HepG2 (cell line): ENCODE measurements around the gene RBP7. TPM values are rescaled to one million over a fixed set of nuclear protein-coding genes. Genes with fewer than 3 reads are reported as not detected.

Experiments
- ATAC-seq: fragments of 200-7000 bp; cut with Tn5 transposase; 3 replicates; pipeline ENCODE4 v1.9.1; 2020; ENCODE audit warnings: mild to moderate bottlenecking, moderate library complexity
- BruUV-seq: library from RNA; stranded (reverse); fragments of 400-500 nt; replicated peaks from 2 replicates; lab custom pipeline; 2021; lab: Mats Ljungman, UMichigan
- CTCF ChIA-PET: fragments of 300-600 bp; formaldehyde crosslinking; extraction: SDS; loops from one replicate; lab custom pipeline; 2021; ENCODE audit warnings: low total read pairs, inconsistent platforms, low intra/inter-chr PET ratio; lab: Yijun Ruan, JAX
- POLR2A ChIA-PET: fragments of 350-600 bp; sonication (Branson Sonifier 250); formaldehyde crosslinking; loops from one replicate; lab custom pipeline; 2020; ENCODE audit warnings: antibody characterized with exemption, inconsistent platforms; lab: Yijun Ruan, JAX
- DNase-seq: peaks from one replicate; pipeline ENCODE4 v3.0.0-alpha.2; 2015; ENCODE audit warnings: low spot score
- FAIRE-seq: peaks from 3 replicates; lab custom pipeline; 2011; peaks lifted over from hg19 to GRCh38; lab: Jason Lieb, UNC
- H2AFZ ChIP-seq: one replicate; pipeline ENCODE4 v1.6.1; 2011; ENCODE audit warnings: low read length, inconsistent platforms
- H3K27ac ChIP-seq: fragments of 300-600 bp; 3 replicates; pipeline ENCODE4 v1.8.0; 2011; ENCODE audit warnings: mixed run types, mild to moderate bottlenecking, mixed read lengths, low read length, inconsistent platforms; ENCODE audit not compliant: insufficient read depth; ENCODE audit errors: extremely low read length
- H3K27me3 ChIP-seq, 2 experiments: fragments of 200-600 bp in 1 of 2; 2 replicates in 1 of 2; 3 replicates in 1 of 2; pipeline versions ENCODE4 v1.6.0 to v1.8.0; 2011; ENCODE audit warnings: low read length in 2 of 2, mild to moderate bottlenecking in 2 of 2, moderate library complexity in 2 of 2, inconsistent platforms in 1 of 2; ENCODE audit not compliant: insufficient read depth in 2 of 2, control insufficient read depth in 1 of 2
- H3K36me3 ChIP-seq, 2 experiments: fragments of 200-600 bp in 1 of 2; replicated peaks in 1 of 2; 2 replicates in 1 of 2; 3 replicates in 1 of 2; pipeline versions ENCODE4 v1.5.1 to v1.8.0; 2011; ENCODE audit warnings: low read length in 2 of 2, inconsistent platforms in 1 of 2; ENCODE audit not compliant: insufficient read depth in 2 of 2, control insufficient read depth in 1 of 2
- H3K4me1 ChIP-seq: 2 replicates; pipeline ENCODE4 v1.5.1; 2012; ENCODE audit warnings: low read length, inconsistent platforms; ENCODE audit not compliant: insufficient read depth
- H3K4me2 ChIP-seq: 2 replicates; pipeline ENCODE4 v1.6.0; 2011; ENCODE audit warnings: low read depth, low read length, inconsistent platforms
- H3K4me3 ChIP-seq, 3 experiments: fragments of 200-600 bp in 1 of 3; sonication (generic), shearing (Covaris generic) in 1 of 3; replicated peaks in 1 of 3; 2 replicates each; pipeline ENCODE4 v1.5.1; 2011 to 2016; ENCODE audit warnings: low read length in 3 of 3, inconsistent platforms in 2 of 3, low read depth in 2 of 3, mild to moderate bottlenecking in 2 of 3, control low read depth in 1 of 3, mixed read lengths in 1 of 3; ENCODE audit not compliant: insufficient read depth in 1 of 3
- H3K79me2 ChIP-seq: one replicate; pipeline ENCODE4 v1.6.1; 2011; ENCODE audit warnings: low read length, inconsistent platforms; ENCODE audit not compliant: insufficient read depth
- H3K9ac ChIP-seq: 2 replicates; pipeline ENCODE4 v1.6.0; 2011; ENCODE audit warnings: mild to moderate bottlenecking, low read depth, low read length, inconsistent platforms; ENCODE audit not compliant: insufficient read depth
- H3K9me3 ChIP-seq: 2 replicates; pipeline ENCODE4 v1.5.1; 2012; ENCODE audit warnings: mild to moderate bottlenecking, low read length
- H4K20me1 ChIP-seq: 2 replicates; pipeline ENCODE4 v1.6.0; 2011; ENCODE audit warnings: inconsistent platforms, mild to moderate bottlenecking, low read length, moderate library complexity; ENCODE audit not compliant: insufficient read depth
- GMEB1 ChIP-seq: sonication (generic); formaldehyde crosslinking; IDR thresholded peaks from 2 replicates; pipeline ENCODE4 v1.5.1; 2020; ENCODE audit warnings: missing genetic modification reagents, mild to moderate bottlenecking, borderline replicate concordance
- HNF4G ChIP-seq, 2 experiments: sonication (generic) in 1 of 2; formaldehyde crosslinking in 1 of 2; IDR thresholded peaks; 2 replicates each; pipeline versions ENCODE4 v1.4.0 to v1.6.1; 2011 to 2020; ENCODE audit warnings: borderline replicate concordance in 2 of 2, low read depth in 2 of 2, mild to moderate bottlenecking in 2 of 2, low read length in 1 of 2, missing genetic modification reagents in 1 of 2, moderate library complexity in 1 of 2
- HNRNPLL ChIP-seq: fragments of 200-400 bp; formaldehyde crosslinking; IDR thresholded peaks from 2 replicates; pipeline ENCODE4 v1.6.1; 2017; ENCODE audit warnings: mild to moderate bottlenecking, low read depth, low read length; ENCODE audit not compliant: poor library complexity, severe bottlenecking
- MXD3 ChIP-seq: IDR thresholded peaks from 2 replicates; pipeline ENCODE4 v1.6.1; 2016; ENCODE audit warnings: mild to moderate bottlenecking, missing biosample characterization, missing genetic modification reagents
- ZNF24 ChIP-seq: fragments of 450-650 bp; IDR thresholded peaks from 2 replicates; pipeline ENCODE4 v1.6.1; 2017; ENCODE audit warnings: antibody characterized with exemption, mild to moderate bottlenecking
- ZNF652 ChIP-seq: IDR thresholded peaks from 2 replicates; pipeline ENCODE4 v1.6.1; 2016; ENCODE audit warnings: low read depth, borderline replicate concordance
- ZNF878 ChIP-seq: sonication (generic); formaldehyde crosslinking; IDR thresholded peaks from 2 replicates; pipeline ENCODE4 v1.8.1; 2023; ENCODE audit warnings: mild to moderate bottlenecking, missing genetic modification reagents, moderate library complexity
- ZSCAN22 ChIP-seq: sonication (generic); formaldehyde crosslinking; IDR thresholded peaks from 2 replicates; pipeline ENCODE4 v1.4.0; 2020; ENCODE audit warnings: mild to moderate bottlenecking, missing genetic modification reagents
- WGBS: methylation state at CpG from one replicate; pipeline ENCODE4 v1.1.6; 2017; ENCODE audit warnings: low lambda C conversion rate; 5-methylcytosine and 5-hydroxymethylcytosine counted together
- in situ Hi-C: cut with HindIII; loops from 2 replicates; pipeline ENCODE4 v1.10.0; 2017; ENCODE audit warnings: low pct_unique_long_range_greater_than_20kb; ENCODE audit not compliant: extremely low pct_ligation_motif_present
- intact Hi-C: fragments of 100-400 bp; cut with micrococcal nuclease; formaldehyde crosslinking; loops from one replicate; pipeline ENCODE4 v1.10.0; 2022; ENCODE audit not compliant: unreplicated experiment
- polyA plus RNA-seq, 8 experiments: library from polyadenylated mRNA; depleted of rRNA in 3 of 8; stranded (reverse) in 7 of 8; unstranded in 1 of 8; fragments of >200 nt; fragmentation: Illumina TruSeq in 4 of 8; extraction: Trizol in 4 of 8; gene quantifications; 2 replicates each; pipeline versions ENCODE4 v1.2.1 to v1.2.3, GENCODE V29; 2011 to 2016; ENCODE audit warnings: low read depth in 4 of 8, missing spikeins in 1 of 8, mixed read lengths in 1 of 8; ENCODE audit not compliant: insufficient read depth in 1 of 8
- total RNA-seq, 5 experiments: library from RNA; depleted of rRNA; stranded (reverse); fragments of >200 nt; fragmentation: Illumina TruSeq; extraction: Trizol; gene quantifications; 2 replicates each; pipeline ENCODE4 v1.2.3, GENCODE V29; 2016; ENCODE audit warnings: low read depth in 1 of 5

RBP7 gene
- total and polyA plus RNA-seq, 2 of the 13 experiments (the other 11 are each of a cell fraction or from before 2014, with no cell fraction given): 1.6 to 2.0 TPM

- TF ChIP-seq ZNF24: no peak
- TF ChIP-seq, all 625 proteins: peak for 1
Observed at GRCh38 chr1:10045480-10046355, 48.7 kb downstream of the RBP7 start (continued).

- POLR2A ChIA-PET: interaction anchor here (1.0 kb wide), 1 partner anchor 13 kb away, joined by 4 read pairs; no protein-coding TSS in a partner anchor
- FAIRE-seq: no peak
- no peak overlapping the region for H3K9ac ChIP-seq
- H3K27me3 ChIP-seq: no peaks in the 10 kb centered on the region
- no peak for TF ChIP-seq ZSCAN22 (CRISPR knock-in tag)
- no peak for TF ChIP-seq MXD3 (CRISPR knock-in tag)
- TF ChIP-seq ZNF652: no peak
- TF ChIP-seq ZNF878 (CRISPR knock-in tag): no peak
- no peak for TF ChIP-seq HNF4G (IDR thresholded peaks at IDR 0.05; ENCODE audit: borderline replicate concordance, low read depth, low read length)
- TF ChIP-seq HNF4G (CRISPR knock-in tag; IDR thresholded peaks at IDR 0.05; ENCODE audit: borderline replicate concordance, low read depth): no peak
- no peak for TF ChIP-seq HNRNPLL
- no peak for TF ChIP-seq GMEB1 (CRISPR knock-in tag)
- WGBS: 96% methylated on average over 8 of the region's 8 CpGs
- no TSS peak for BruUV-seq
- peaks cover 7 to 27% of the 10 kb centered on the region in 2 experiments; a peak in 3 of 5 replicates for H3K36me3 ChIP-seq
- H2AFZ ChIP-seq: no peak overlapping the region
- H3K79me2 ChIP-seq: peaks cover 68% of the 10 kb centered on the region
- no peak overlapping the region for H3K4me3 ChIP-seq
- no peak for DNase-seq
- H4K20me1 ChIP-seq: no peaks in the 10 kb centered on the region; the same call in 1 of the 2 replicates
- H3K9me3 ChIP-seq: no peaks in the 10 kb centered on the region
- intact Hi-C loops (no loop called here), in situ Hi-C loops (no loop called here)
- no peak; the same call in 2 of the 3 replicates for ATAC-seq
- peaks cover 24% of the 10 kb centered on the region for H3K4me1 ChIP-seq
- CTCF ChIA-PET: no interaction called here
- H3K4me2 ChIP-seq: no peak overlapping the region
- no peak overlapping the region for H3K27ac ChIP-seq
Observed at GRCh38 chr1:10046356-10047085, 49.5 kb downstream of the RBP7 start.
